SU-DHL-6 (cell line): ENCODE results near the gene INSIG1.

Experiments used
- H2AFZ ChIP-seq: fragments of 200-600 bp; sonication (generic); 2 replicates; pipeline ENCODE4 v1.6.1; 2014; ENCODE audit warnings: low read depth, mild to moderate bottlenecking, moderate library complexity, mixed read lengths, antibody characterized with exemption, low read length; ENCODE audit not compliant: severe bottlenecking
- H3F3A ChIP-seq: fragments of 200-600 bp; shearing (Covaris generic); 2 replicates; pipeline ENCODE4 v1.6.0; 2016; ENCODE audit warnings: antibody characterized with exemption, mild to moderate bottlenecking; ENCODE audit not compliant: insufficient read depth
- H3K27ac ChIP-seq: fragments of 200-600 bp; sonication (generic); 2 replicates; pipeline ENCODE4 v1.5.1; 2016; ENCODE audit warnings: low read depth, mild to moderate bottlenecking, low read length, moderate library complexity, mixed read lengths
- H3K27me3 ChIP-seq: fragments of 200-600 bp; sonication (generic), shearing (Covaris generic); 2 replicates; pipeline ENCODE4 v1.6.0; 2014; ENCODE audit warnings: mild to moderate bottlenecking, low read length
- H3K36me3 ChIP-seq: fragments of 200-600 bp; sonication (generic); 2 replicates; pipeline ENCODE4 v1.6.1; 2014; ENCODE audit warnings: mild to moderate bottlenecking, low read length, mixed read lengths
- H3K4me2 ChIP-seq: fragments of 300-600, 200-600 bp; shearing (Covaris generic), sonication (generic); 2 replicates; pipeline ENCODE4 v1.6.0; 2014; ENCODE audit warnings: low read length, low read depth, mild to moderate bottlenecking; ENCODE audit not compliant: poor library complexity, severe bottlenecking
- H3K4me3 ChIP-seq: fragments of 200-600 bp; sonication (generic); 2 replicates; pipeline ENCODE4 v1.5.1; 2014; ENCODE audit warnings: antibody characterized with exemption, low read length, mild to moderate bottlenecking, mixed read lengths; ENCODE audit not compliant: insufficient read depth, poor library complexity, severe bottlenecking
- H3K79me2 ChIP-seq: fragments of 200-600 bp; sonication (generic); 2 replicates; pipeline ENCODE4 v1.6.1; 2014; ENCODE audit warnings: mild to moderate bottlenecking, low read length, moderate library complexity; ENCODE audit not compliant: insufficient read depth
- H3K9ac ChIP-seq: fragments of 200-600 bp; sonication (generic); 2 replicates; pipeline ENCODE4 v1.7.0; 2014; ENCODE audit warnings: mild to moderate bottlenecking, low read length
- H3K9me2 ChIP-seq: fragments of 200-600 bp; sonication (generic); replicated peaks from 2 replicates; pipeline ENCODE4 v1.6.1; 2014; ENCODE audit warnings: low read length; ENCODE audit not compliant: insufficient read depth
- H3K9me3 ChIP-seq: fragments of 200-600 bp; sonication (generic); 2 replicates; pipeline ENCODE4 v1.6.1; 2014; ENCODE audit warnings: low read length, mixed read lengths; ENCODE audit not compliant: insufficient read depth
- H4K20me1 ChIP-seq: fragments of 200-600 bp; sonication (generic); 2 replicates; pipeline ENCODE4 v1.6.1; 2014; ENCODE audit warnings: low read depth, mild to moderate bottlenecking, antibody characterized with exemption, low read length, moderate library complexity, mixed read lengths
- EZH2phosphoT487 ChIP-seq: fragments of 200-600 bp; sonication (generic), shearing (Covaris generic); conservative IDR thresholded peaks from 2 replicates; pipeline ENCODE4 v1.6.1; 2018; ENCODE audit warnings: mild to moderate bottlenecking, antibody characterized with exemption, low read length, moderate library complexity, mixed read lengths
- TF ChIP-seq, protein P1 (sequence below): fragments of 200-600 bp; sonication (generic); IDR thresholded peaks from one replicate; pipeline ENCODE4 v1.5.1; 2017; ENCODE audit warnings: antibody characterized with exemption, mild to moderate bottlenecking, low read length, moderate library complexity; ENCODE audit not compliant: insufficient read depth, poor library complexity, severe bottlenecking

INSIG1 gene

DNA sequence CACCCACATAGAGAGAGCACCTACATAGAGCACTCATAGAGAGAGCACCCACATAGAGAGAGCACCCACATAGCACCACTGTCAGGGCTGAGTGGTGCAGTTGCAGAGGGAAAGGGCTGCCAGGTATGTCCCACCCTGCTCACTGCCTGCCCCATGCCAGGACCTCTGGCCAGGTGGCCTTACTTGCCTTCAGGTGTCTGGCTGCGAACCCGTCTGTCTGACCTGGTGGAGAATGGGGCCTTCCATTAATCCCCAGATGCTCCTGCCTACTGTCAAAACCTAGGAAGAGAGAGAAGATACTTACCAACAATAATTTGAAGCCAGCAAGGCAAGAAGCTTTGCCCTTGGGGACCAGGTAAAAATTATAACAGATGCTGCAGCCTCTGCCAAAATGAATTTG is 51.1 kb downstream of the INSIG1 start:
- H3K36me3 ChIP-seq = no peaks in the 10 kb centered on the region
- no peaks in the 10 kb centered on the region for H3K9me3 ChIP-seq
- H3K27ac ChIP-seq = no peak overlapping the region
- no peaks in the 10 kb centered on the region for H4K20me1 ChIP-seq
- no peak overlapping the region for H3K4me3 ChIP-seq
- H3K9me2 ChIP-seq = no peaks in the 10 kb centered on the region
- no peak for TF ChIP-seq EZH2phosphoT487
- TF ChIP-seq, protein P1, sequence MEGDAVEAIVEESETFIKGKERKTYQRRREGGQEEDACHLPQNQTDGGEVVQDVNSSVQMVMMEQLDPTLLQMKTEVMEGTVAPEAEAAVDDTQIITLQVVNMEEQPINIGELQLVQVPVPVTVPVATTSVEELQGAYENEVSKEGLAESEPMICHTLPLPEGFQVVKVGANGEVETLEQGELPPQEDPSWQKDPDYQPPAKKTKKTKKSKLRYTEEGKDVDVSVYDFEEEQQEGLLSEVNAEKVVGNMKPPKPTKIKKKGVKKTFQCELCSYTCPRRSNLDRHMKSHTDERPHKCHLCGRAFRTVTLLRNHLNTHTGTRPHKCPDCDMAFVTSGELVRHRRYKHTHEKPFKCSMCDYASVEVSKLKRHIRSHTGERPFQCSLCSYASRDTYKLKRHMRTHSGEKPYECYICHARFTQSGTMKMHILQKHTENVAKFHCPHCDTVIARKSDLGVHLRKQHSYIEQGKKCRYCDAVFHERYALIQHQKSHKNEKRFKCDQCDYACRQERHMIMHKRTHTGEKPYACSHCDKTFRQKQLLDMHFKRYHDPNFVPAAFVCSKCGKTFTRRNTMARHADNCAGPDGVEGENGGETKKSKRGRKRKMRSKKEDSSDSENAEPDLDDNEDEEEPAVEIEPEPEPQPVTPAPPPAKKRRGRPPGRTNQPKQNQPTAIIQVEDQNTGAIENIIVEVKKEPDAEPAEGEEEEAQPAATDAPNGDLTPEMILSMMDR = no peak
- no peaks in the 10 kb centered on the region for H3F3A ChIP-seq
- H2AFZ ChIP-seq = no peak overlapping the region
- no peaks in the 10 kb centered on the region for H3K27me3 ChIP-seq
- H3K9ac ChIP-seq = no peak overlapping the region
- H3K4me2 ChIP-seq = no peak overlapping the region
- no peaks in the 10 kb centered on the region for H3K79me2 ChIP-seq

DNA sequence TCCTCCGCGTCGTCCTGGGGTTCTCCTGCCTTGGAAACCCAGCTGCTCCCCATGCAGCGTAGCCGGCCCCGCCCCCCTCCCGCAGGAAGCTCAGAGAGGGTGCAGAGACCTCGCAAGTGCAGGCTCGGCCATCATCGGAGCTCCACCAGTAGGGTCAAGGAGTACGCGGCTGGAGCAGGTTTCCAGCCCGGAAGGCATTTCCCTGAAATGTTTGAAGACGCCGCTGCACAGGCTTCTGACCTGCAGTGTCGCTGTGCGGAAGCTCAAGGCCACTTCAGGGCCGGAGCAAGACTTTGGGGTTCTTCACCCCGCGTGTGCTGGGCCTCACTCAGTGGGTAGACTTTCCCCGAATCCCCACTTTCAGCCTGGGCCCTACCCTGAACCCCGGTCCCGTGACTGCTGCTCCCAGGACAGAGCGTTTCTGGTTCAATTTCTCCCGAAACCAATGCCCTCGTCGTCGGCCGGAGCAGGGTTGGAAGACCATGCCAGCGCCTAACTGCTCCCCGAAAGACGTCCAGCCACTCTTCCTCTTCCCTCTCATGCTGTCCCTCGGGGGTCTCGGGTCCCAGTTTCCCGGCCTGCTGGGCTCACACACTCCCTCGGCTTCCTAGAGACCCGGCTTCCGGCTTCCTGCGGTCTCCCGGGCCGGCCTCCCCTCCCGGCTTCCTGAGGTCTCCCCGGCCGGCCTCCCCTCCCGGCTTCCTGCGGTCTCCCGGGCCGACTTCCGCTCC is 52.1 kb downstream of the INSIG1 start:
- no peaks in the 10 kb centered on the region for H3K9me2 ChIP-seq
- H3K9ac ChIP-seq = no peak overlapping the region
- TF ChIP-seq, protein P1 = no peak
- TF ChIP-seq EZH2phosphoT487 = no peak
- no peaks in the 10 kb centered on the region for H4K20me1 ChIP-seq
- no peaks in the 10 kb centered on the region for H3F3A ChIP-seq
- H3K4me3 ChIP-seq = no peak overlapping the region
- H2AFZ ChIP-seq = no peak overlapping the region
- no peak overlapping the region for H3K27ac ChIP-seq
- no peaks in the 10 kb centered on the region for H3K36me3 ChIP-seq
- no peaks in the 10 kb centered on the region for H3K9me3 ChIP-seq
- no peak overlapping the region for H3K4me2 ChIP-seq
- no peaks in the 10 kb centered on the region for H3K27me3 ChIP-seq
- H3K79me2 ChIP-seq = no peaks in the 10 kb centered on the region

DNA sequence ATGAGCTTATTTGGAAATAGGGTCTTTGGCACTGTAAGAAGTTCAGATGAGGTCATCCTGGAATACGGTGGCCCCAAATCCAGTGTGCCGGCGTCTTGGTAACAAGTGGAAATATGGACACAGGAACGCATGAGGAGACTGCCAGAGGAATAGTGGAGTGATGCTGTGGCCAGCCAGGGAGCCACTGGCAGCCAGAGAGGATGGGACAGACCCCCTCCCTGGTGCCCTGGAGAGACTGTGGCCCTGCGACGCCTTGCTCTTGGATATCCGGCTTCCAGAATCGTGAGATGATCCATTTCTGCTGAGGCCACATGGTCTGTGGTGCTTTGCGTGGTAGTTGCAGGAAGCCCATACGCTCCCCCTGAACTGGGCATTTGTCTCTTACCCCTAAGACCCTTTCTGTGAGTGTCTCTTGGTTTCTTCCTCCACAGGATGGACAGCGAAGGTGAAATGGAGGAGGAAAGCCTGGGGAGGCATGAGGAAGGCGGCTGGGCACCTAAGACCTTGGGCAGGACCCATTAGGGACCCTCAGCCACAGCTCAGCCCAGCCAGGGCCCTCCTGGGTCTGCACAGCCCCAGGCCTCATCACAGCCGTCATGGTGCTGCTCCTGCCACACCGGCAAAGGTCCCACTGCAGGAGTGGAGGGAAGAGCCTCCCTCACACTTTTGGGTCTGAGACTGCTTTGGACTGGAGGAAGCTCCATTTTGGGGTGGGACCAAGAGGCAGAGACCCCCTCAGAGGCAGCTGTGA is 53.6 kb downstream of the INSIG1 start:
- no peaks in the 10 kb centered on the region for H3K9me2 ChIP-seq
- no peak overlapping the region for H3K4me3 ChIP-seq
- no peaks in the 10 kb centered on the region for H3K79me2 ChIP-seq

More for the DNA sequence above, 53.6 kb downstream of the INSIG1 start:
- no peak overlapping the region for H2AFZ ChIP-seq
- H3K9ac ChIP-seq = no peak overlapping the region
- H3F3A ChIP-seq = no peaks in the 10 kb centered on the region
- no peak overlapping the region for H3K27ac ChIP-seq
- H3K27me3 ChIP-seq = no peaks in the 10 kb centered on the region
- TF ChIP-seq, protein P1 = no peak
- no peak for TF ChIP-seq EZH2phosphoT487
- H3K9me3 ChIP-seq = no peaks in the 10 kb centered on the region
- H4K20me1 ChIP-seq = no peaks in the 10 kb centered on the region
- H3K4me2 ChIP-seq = no peak overlapping the region
- no peaks in the 10 kb centered on the region for H3K36me3 ChIP-seq
